HG02623 (cell line): ENCODE results near the gene SATB2.

Experiments used
- ATAC-seq: cut with Tn5 transposase; IDR thresholded peaks from one replicate; pipeline ENCODE4 v1.9.1; 2021; ENCODE audit warnings: moderate library complexity; ENCODE audit not compliant: unreplicated experiment

SATB2 gene

DNA sequence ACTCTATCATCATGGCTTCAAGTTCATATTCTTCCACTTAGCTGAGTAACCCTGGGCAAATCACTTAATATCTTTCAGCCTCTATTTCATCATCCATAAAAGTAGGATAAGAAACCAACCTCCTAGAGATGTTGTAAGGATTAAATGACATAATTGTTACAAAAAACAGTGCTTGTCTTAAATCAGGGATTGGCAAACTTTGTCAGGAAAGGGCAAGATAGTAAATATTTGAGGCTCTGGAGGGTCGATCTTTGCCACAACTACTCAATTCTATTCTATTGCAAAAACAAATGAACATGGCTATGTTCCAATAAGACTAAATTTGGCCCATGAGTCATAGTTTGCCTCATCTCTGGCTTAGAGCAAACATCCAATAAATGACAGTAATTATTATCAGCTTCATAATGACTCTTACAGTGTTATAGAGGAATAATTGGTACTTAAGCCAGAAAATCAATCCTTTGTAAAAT, 184.7 kb downstream of the SATB2 start:
- ATAC-seq, result no peak

- no peak for ATAC-seq
Observed at GRCh38 chr2:199261936-199262335, 195.8 kb downstream of the SATB2 start.

DNA sequence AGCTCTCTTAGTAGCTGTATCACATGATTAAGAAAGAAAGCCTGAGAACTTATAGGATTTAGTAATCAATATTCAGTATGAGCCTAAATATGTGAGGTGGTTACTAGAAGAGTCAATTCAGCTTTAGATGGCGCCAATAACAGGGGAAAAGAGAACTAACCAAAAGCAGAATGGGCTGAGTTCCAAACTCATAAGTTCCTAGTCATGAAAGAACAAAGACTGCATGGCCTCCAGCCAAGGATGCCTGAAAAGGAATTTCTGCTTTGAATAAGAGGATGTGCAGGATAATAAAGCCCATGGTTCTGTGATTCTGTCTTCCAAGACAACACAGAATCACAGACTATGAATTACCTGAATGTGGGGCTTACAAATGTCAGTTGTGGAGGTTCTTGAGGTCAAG, 196.5 kb downstream of the SATB2 start:
- no peak for ATAC-seq

GRCh38 chr2:199259671-199260070, 198.1 kb downstream of the SATB2 start:
- no peak for ATAC-seq

DNA sequence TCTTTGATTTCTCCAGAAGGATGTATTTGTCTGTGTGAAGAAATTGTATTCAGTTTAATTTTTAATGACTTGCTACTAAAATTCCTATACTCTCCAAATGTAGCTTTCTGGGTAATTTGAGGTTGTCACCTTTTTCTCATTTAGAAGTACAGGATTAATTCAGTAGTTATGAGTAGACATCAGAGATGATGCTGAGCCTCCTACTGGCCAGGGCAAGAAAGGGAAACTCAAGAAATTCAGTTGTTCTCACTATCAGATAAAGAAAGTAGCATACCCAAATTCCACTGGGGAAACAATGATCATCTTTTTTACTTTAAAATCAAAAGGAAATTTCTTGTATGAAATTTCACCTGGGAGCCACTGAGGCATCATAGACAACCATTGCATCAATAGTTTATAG, 199.4 kb downstream of the SATB2 start:
- no peak for ATAC-seq

DNA sequence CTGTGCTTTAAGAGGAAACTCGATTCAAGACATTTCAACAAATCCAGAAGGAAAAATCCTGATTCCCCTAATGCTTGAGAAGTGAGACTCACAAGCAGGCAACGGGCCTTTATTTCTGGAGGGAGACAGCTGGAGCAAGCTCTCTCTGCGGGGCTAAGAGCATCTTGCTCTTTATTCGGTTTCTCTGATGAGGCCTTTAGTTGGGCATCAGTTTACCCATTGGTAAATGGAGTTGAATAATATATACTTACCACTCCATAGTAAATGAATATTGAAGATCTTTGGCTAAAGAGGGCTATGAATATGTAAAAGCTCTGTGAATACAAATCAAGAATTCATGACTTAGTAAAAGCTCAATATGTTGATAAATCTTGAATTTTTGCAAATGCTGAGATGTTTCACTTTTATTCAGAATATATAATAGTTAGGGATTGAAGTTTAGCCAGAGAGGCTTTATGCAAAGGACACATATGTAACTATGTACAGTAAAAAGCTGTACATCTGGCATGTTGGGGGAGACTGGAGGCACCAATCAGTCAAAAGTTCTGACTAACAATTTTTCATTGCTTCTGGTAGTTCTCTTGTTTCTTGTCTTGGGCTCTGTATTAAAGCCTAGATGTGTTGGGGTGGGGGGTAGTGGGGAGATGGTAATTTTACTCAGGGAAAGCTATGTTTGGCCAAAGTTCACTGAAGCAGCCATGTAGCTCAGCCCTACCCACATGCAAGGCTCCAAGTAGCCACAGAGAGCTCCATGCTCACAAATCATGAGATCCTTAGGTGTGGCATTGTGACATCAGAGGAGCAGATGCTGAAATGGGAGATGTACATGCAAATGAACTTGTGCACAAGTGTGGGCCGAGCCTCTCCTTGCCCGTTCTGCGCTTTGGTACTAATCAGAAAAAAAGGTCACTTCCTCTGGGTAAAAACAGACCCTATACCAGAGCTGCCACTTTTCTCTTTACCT, 200.2 kb downstream of the SATB2 start:
- ATAC-seq, result no peak

GRCh38 chr2:199230091-199230490, 227.6 kb downstream of the SATB2 start:
- no peak for ATAC-seq

DNA sequence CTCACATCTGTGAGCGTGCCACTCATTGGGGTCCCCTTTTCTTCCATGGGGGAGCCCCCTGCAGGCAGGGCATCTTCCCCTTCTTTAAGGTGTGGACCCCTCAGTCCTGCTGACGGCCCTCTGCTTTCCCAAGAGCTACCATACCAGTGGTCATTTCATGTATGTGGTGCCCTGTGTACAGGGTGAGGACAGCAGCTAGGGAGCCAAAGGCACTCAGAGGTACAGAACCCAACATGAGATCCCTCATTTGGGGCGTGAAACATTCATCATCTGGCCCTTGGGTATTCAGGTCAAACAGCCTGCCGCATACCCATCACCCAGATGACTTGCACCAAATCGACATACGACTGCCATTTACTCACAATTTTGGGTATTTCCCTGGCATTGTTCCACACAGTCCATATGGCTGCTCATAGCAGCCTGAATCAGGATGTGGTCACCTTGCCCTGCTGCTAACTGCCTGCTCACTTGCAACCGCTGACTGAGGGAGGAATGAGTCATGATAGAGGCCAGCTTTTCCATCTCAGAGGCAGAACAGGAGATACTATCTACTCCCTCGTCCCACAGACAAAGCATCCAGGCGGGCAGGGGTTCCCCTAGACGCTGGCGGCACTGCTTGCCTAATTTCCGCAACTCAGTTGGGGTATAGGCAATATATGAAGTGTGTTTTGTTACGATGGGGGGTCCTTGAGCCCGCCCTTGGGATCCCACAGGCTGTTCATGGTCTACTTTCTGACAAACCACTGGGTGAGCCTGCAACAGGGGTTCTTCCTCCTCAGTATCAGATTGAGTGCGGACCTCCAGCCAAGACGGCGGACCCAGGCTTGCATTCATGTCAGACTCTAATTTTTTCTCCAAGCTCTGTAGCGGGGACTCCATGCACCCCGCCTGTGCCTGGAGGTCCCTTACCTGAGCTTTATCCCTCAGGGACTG, 228.6 kb downstream of the SATB2 start:
- peak; percentile 81 for ATAC-seq

DNA sequence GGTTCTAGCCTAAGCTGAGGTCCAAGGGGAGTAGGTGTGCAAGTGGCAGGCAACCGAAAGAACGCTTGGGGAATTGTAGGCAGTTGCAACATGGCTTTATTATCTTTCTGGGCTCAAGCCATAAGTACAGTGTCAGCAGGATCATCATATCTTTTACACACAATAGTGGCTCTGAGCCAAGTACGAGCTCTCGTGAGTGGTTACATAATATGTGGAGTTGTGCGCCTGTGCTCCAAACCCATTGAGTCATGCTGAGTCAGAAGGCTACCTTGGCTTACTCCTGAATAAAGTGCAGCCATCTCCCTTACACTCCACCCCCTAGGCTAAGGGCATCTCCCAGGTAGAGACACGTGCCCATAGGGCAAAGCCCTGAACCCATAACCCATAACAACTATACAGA, 233.9 kb downstream of the SATB2 start:
- ATAC-seq, result no peak

- no peak for ATAC-seq
Observed at GRCh38 chr2:199220920-199221319, 236.8 kb downstream of the SATB2 start.

- no peak for ATAC-seq
Observed at GRCh38 chr2:199219551-199219950, 238.2 kb downstream of the SATB2 start.
